Gastrocnemius medialis (tissue), 4 donors: ENCODE data around the gene CCT7. TPM values are rescaled to one million over a fixed set of nuclear protein-coding genes. Genes with fewer than 3 reads are reported as not detected.

Experiments used
- ATAC-seq, 2 donors: fragments of 150-250 bp; one replicate each; pipeline ENCODE4 v1.9.1; 2016
- DNase-seq, 2 donors: peaks; one replicate each; pipeline ENCODE4 v3.0.0-alpha.2; 2019
- H3K27ac ChIP-seq, 4 donors: fragments of 200-600 bp; sonication (generic); 1 replicate in 1 of 4; 2 replicates in 3 of 4; pipeline ENCODE4 v1.5.1; 2016 to 2018; ENCODE audit warnings: mild to moderate bottlenecking in 2 of 4, moderate library complexity in 1 of 4
- H3K27me3 ChIP-seq, 3 donors: fragments of 200-600 bp; sonication (generic) in 2 of 3; 1 replicate in 1 of 3; 2 replicates in 2 of 3; pipeline versions ENCODE4 v1.5.1 to v1.6.0; 2016 to 2019; ENCODE audit warnings: mild to moderate bottlenecking in 1 of 3, moderate library complexity in 1 of 3
- H3K36me3 ChIP-seq, 2 donors: fragments of 200-600 bp; sonication (generic) in 1 of 2; one replicate each; pipeline ENCODE4 v1.5.1; 2017 to 2018
- H3K4me1 ChIP-seq, 2 donors: fragments of 200-600 bp; sonication (generic) in 1 of 2; one replicate each; pipeline ENCODE4 v1.5.1; 2016 to 2017; ENCODE audit warnings: mild to moderate bottlenecking in 2 of 2
- H3K4me3 ChIP-seq, 4 donors: fragments of 200-600 bp; sonication (generic) in 3 of 4; 1 replicate in 1 of 4; 2 replicates in 3 of 4; pipeline ENCODE4 v1.5.1; 2016 to 2019; ENCODE audit warnings: mild to moderate bottlenecking in 2 of 4
- H3K9me3 ChIP-seq, 3 donors: fragments of 200-600 bp; sonication (generic) in 2 of 3; 1 replicate in 1 of 3; 2 replicates in 2 of 3; pipeline ENCODE4 v1.5.1; 2016 to 2019
- POLR2A ChIP-seq, 2 donors: fragments of 450-650 bp; IDR thresholded peaks; one replicate each; pipeline ENCODE4 v1.6.1; 2017; ENCODE audit warnings: antibody characterized with exemption in 2 of 2, mild to moderate bottlenecking in 2 of 2, moderate library complexity in 2 of 2
- in situ Hi-C, 4 donors: fragments of 200-750 bp; cut with MboI; loops; one replicate each; pipeline versions ENCODE4 v1.15.0 to v1.8.0; 2017; ENCODE audit warnings: low sequenced_read_pairs in 4 of 4
- intact Hi-C: fragments of 100-400 bp; cut with DNase I; formaldehyde crosslinking; loops from one replicate; pipeline ENCODE4 v1.15.1; 2023; ENCODE audit warnings: low total_unique reads
- total RNA-seq, 4 donors: library from RNA; depleted of rRNA; stranded (reverse); fragments of >200 nt; gene quantifications; one replicate each; pipeline versions ENCODE4 v1.1.0 to v1.2.3, GENCODE V29; 2016
- TF ChIP-seq, protein P1 (sequence below), 5 experiments: fragments of 450-650 bp in 3 of 5; fragments of 200-600 bp in 2 of 5; sonication (generic) in 2 of 5; IDR thresholded peaks in 4 of 5; conservative IDR thresholded peaks in 1 of 5; 1 replicate in 4 of 5; 2 replicates in 1 of 5; pipeline ENCODE4 v1.5.1; 2016 to 2019; ENCODE audit warnings: antibody characterized with exemption in 5 of 5, mild to moderate bottlenecking in 3 of 5, moderate library complexity in 3 of 5

Gene CCT7
- total RNA-seq, 4 donors from 2014 or later: 215 to 334 (median 284) TPM

DNA sequence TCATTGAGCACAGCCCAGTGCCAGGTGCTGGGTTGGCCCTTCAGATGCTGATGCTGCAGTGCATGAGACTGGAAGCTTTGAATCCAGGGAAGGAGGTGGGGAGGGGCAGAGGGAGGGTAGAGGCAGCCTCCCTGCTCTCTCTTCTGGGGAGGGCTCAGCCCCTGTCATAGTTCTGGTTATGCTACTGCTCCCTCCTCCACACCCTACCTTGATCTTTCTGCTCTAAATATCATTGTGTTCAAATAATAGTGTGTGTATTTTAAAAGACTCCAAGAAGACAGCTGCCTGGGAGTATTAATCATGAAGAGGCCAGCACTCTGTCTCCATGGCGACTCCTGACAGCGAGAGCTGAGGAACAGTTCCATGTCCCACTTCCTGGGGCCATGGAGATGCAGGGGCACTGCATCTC is 63.0 kb downstream of the CCT7 start:
- H3K27me3 ChIP-seq: peaks cover 34 to 51% (median 48%) of the 10 kb centered on the region in 3 donors
- H3K4me3 ChIP-seq: no peak overlapping the region
- H3K9me3 ChIP-seq: no peaks in the 10 kb centered on the region
- DNase-seq: no peak
- in situ Hi-C loops (no loop called here), intact Hi-C loops (no loop called here)
- no peak for ATAC-seq
- TF ChIP-seq POLR2A (IDR thresholded peaks at IDR 0.05): no peak
- TF ChIP-seq, protein P1, sequence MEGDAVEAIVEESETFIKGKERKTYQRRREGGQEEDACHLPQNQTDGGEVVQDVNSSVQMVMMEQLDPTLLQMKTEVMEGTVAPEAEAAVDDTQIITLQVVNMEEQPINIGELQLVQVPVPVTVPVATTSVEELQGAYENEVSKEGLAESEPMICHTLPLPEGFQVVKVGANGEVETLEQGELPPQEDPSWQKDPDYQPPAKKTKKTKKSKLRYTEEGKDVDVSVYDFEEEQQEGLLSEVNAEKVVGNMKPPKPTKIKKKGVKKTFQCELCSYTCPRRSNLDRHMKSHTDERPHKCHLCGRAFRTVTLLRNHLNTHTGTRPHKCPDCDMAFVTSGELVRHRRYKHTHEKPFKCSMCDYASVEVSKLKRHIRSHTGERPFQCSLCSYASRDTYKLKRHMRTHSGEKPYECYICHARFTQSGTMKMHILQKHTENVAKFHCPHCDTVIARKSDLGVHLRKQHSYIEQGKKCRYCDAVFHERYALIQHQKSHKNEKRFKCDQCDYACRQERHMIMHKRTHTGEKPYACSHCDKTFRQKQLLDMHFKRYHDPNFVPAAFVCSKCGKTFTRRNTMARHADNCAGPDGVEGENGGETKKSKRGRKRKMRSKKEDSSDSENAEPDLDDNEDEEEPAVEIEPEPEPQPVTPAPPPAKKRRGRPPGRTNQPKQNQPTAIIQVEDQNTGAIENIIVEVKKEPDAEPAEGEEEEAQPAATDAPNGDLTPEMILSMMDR (IDR thresholded peaks at IDR 0.05 in 4 of 5, conservative IDR thresholded peaks at IDR 0.05 in 1 of 5): no peak
- H3K4me1 ChIP-seq: no peaks in the 10 kb centered on the region
- no peaks in the 10 kb centered on the region for H3K36me3 ChIP-seq
- no peak overlapping the region for H3K27ac ChIP-seq

GRCh38 chr2:73297586-73297985 is 63.5 kb downstream of the CCT7 start:
- H3K4me1 ChIP-seq: no peaks in the 10 kb centered on the region
- no peak overlapping the region for H3K4me3 ChIP-seq
- in situ Hi-C loops (no loop called here), intact Hi-C loops (no loop called here)
- H3K9me3 ChIP-seq: no peaks in the 10 kb centered on the region
- H3K36me3 ChIP-seq: no peaks in the 10 kb centered on the region
- TF ChIP-seq, protein P1 (IDR thresholded peaks at IDR 0.05 in 4 of 5, conservative IDR thresholded peaks at IDR 0.05 in 1 of 5): no peak
- no peak for TF ChIP-seq POLR2A (IDR thresholded peaks at IDR 0.05)
- peaks cover 29 to 47% (median 44%) of the 10 kb centered on the region in 3 donors for H3K27me3 ChIP-seq
- DNase-seq: no peak
- ATAC-seq: no peak
- H3K27ac ChIP-seq: no peak overlapping the region

DNA sequence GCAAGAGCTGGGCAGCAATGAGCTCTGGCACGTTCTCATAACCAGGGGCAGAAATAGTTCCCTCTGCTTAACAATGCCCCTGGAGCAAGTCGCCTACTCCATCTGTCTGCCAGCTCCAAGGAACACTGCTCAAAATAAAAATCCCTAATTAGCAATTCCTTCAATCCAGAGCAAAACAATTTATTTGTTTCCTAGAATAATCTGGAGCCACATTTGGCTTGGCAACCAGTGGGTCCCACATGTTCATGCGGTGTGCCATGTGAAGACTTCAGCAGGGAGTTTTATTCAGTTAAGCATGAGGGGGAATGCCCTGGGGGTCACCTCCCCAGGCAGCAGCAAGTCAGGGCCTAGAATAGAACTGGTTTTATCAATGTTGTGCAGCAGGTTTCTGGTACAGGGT is 66.8 kb downstream of the CCT7 start:
- ATAC-seq (no peak), DNase-seq (no peak)
- no peaks in the 10 kb centered on the region for H3K36me3 ChIP-seq
- in situ Hi-C loops (no loop called here), intact Hi-C loops (no loop called here)
- no peaks in the 10 kb centered on the region for H3K9me3 ChIP-seq
- H3K4me1 ChIP-seq: no peaks in the 10 kb centered on the region
- H3K4me3 ChIP-seq: no peak overlapping the region
- no peak overlapping the region for H3K27ac ChIP-seq
- TF ChIP-seq POLR2A (IDR thresholded peaks at IDR 0.05): no peak
- TF ChIP-seq, protein P1 (IDR thresholded peaks at IDR 0.05 in 4 of 5, conservative IDR thresholded peaks at IDR 0.05 in 1 of 5): no peak
- H3K27me3 ChIP-seq: peaks cover 2 to 15% (median 13%) of the 10 kb centered on the region in 3 donors

DNA sequence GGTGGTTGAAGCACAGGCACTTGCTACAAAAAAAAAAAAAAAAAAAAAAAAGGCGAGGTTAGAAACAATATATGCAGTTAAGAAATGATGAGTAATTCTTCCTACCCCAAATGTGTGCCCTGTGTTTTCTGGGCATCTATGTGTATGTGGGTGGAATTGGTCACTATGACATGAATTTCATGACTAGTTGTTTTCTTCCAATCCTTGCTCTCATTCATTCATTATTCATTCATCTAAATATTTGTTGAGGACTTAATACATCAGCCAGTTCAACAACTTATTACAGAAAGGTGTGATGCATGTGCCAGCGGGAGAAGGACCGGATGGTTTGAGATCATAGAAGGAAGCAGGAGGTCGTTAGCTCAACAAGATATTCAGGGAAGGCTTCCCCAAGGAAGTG is 67.5 kb downstream of the CCT7 start:
- Histone ChIP-seq H3K27ac (no peak overlapping the region), H3K9me3 (no peaks in the 10 kb centered on the region), H3K4me3 (no peak overlapping the region), H3K27me3 (peaks cover 0 to 10% (median 7%) of the 10 kb centered on the region in 3 donors), H3K36me3 (no peaks in the 10 kb centered on the region), H3K4me1 (no peaks in the 10 kb centered on the region)
- TF ChIP-seq POLR2A (IDR thresholded peaks at IDR 0.05): no peak
- TF ChIP-seq, protein P1 (IDR thresholded peaks at IDR 0.05 in 4 of 5, conservative IDR thresholded peaks at IDR 0.05 in 1 of 5): no peak
- intact Hi-C loops (no loop called here), in situ Hi-C loops (no loop called here)
- no peak for DNase-seq
- ATAC-seq: no peak

Other genes starting within 250 kb of the CCT7 start
- gene SFXN5, start 162.6 kb upstream of the CCT7 start, total RNA-seq: 10 to 100 TPM in 1 of 4 donors, 1 to 10 TPM in 3; 6.8 to 22.7 (median 9.1) TPM
- gene RAB11FIP5, start 121.4 kb upstream of the CCT7 start, total RNA-seq: 10 to 100 TPM; 27.1 to 35.3 (median 33.7) TPM
- gene NOTO, start 31.7 kb upstream of the CCT7 start, total RNA-seq: not detected
- gene SMYD5, start 20.1 kb upstream of the CCT7 start, total RNA-seq: 10 to 100 TPM in 3 of 4 donors, 1 to 10 TPM in 1; 9.8 to 17.7 (median 13.7) TPM
- 100 to 1,000 TPM in 3 of 4 donors, 10 to 100 TPM in 1; 69.4 to 132 (median 104) TPM for gene PRADC1, start 1.1 kb upstream of the CCT7 start, total RNA-seq
- gene FBXO41, start 50.2 kb downstream of the CCT7 start, total RNA-seq: under 1 TPM in 3 of 4 donors, not detected in 1; 0.13 to 0.82 (median 0.23) TPM
- gene EGR4, start 59.2 kb downstream of the CCT7 start, total RNA-seq: not detected
- 10 to 100 TPM; 10.0 to 18.1 (median 13.9) TPM for gene ALMS1, start 151.5 kb downstream of the CCT7 start, total RNA-seq